B cell (primary cell): ENCODE measurements around the gene ATP1B3. TPM values are rescaled to one million over a fixed set of nuclear protein-coding genes. Genes with fewer than 3 reads are reported as not detected.
"Not testable (repeated sequence)": the region's sequence is repeated elsewhere in the genome, so short reads cannot be mapped to it uniquely, and the experiment has no call there.

Experiments
- ATAC-seq: fragments of 200-7000 bp; cut with Tn5 transposase; one replicate; pipeline ENCODE4 v1.10.0; 2021; ENCODE audit warnings: low read depth, mild to moderate bottlenecking, moderate number of reproducible peaks, moderate library complexity
- CTCF ChIA-PET: fragments of 350-600 bp; sonication (Branson Sonifier 250); formaldehyde crosslinking; loops from one replicate; lab custom pipeline; 2021; ENCODE audit warnings: antibody characterized with exemption, inconsistent platforms; lab: Charles Lee
- POLR2A ChIA-PET: fragments of 350-600 bp; sonication (Branson Sonifier 250); formaldehyde crosslinking; loops from one replicate; lab custom pipeline; 2021; ENCODE audit warnings: antibody characterized with exemption; lab: Charles Lee
- DNase-seq: peaks from one replicate; pipeline ENCODE4 v3.0.0; 2013
- H2AFZ ChIP-seq: 2 replicates; pipeline ENCODE4 v1.6.1; 2012; ENCODE audit warnings: mild to moderate bottlenecking, low read depth, low read length; ENCODE audit not compliant: insufficient read depth, poor library complexity, severe bottlenecking
- H3K27ac ChIP-seq, 2 donors: 1 replicate in 1 of 2; 2 replicates in 1 of 2; pipeline ENCODE4 v1.5.1; 2012 to 2013; ENCODE audit warnings: low read length in 2 of 2, mild to moderate bottlenecking in 2 of 2, moderate library complexity in 1 of 2
- H3K27me3 ChIP-seq, 4 experiments: fragments of 200-600 bp in 1 of 4; sonication (generic) in 1 of 4; replicated peaks in 1 of 4; 1 replicate in 2 of 4; 2 replicates in 2 of 4; pipeline versions ENCODE4 v1.6.1 to v1.7.0; 2013 to 2016; ENCODE audit warnings: low read length in 3 of 4, mild to moderate bottlenecking in 2 of 4, mixed read lengths in 1 of 4, moderate library complexity in 1 of 4; ENCODE audit not compliant: insufficient read depth in 4 of 4, control insufficient read depth in 3 of 4; ENCODE audit errors: control extremely low read depth in 1 of 4
- H3K36me3 ChIP-seq, 2 experiments: replicated peaks in 1 of 2; 1 replicate in 1 of 2; 2 replicates in 1 of 2; pipeline versions ENCODE4 v1.6.1 to v1.7.1; 2013; ENCODE audit warnings: low read length in 1 of 2; ENCODE audit not compliant: insufficient read depth in 2 of 2, control insufficient read depth in 1 of 2; ENCODE audit errors: control extremely low read depth in 1 of 2, extremely low read depth in 1 of 2
- H3K4me1 ChIP-seq, 2 donors: fragments of 200-600 bp in 1 of 2; sonication (generic) in 1 of 2; 1 replicate in 1 of 2; 2 replicates in 1 of 2; pipeline versions ENCODE4 v1.5.1 to v1.6.1; 2013 to 2017; ENCODE audit warnings: low read length in 2 of 2; ENCODE audit not compliant: control insufficient read depth in 2 of 2, insufficient read depth in 2 of 2
- H3K4me2 ChIP-seq: replicated peaks from 2 replicates; pipeline ENCODE3; 2012; ENCODE audit warnings: mild to moderate bottlenecking, low read depth, low read length; ENCODE audit not compliant: poor library complexity, severe bottlenecking
- H3K4me3 ChIP-seq, 5 experiments: fragments of 200-600 bp in 1 of 5; sonication (generic) in 1 of 5; 1 replicate in 3 of 5; 2 replicates in 2 of 5; pipeline versions ENCODE4 v1.5.1 to v1.7.0; 2011 to 2016; ENCODE audit warnings: low read length in 4 of 5, mild to moderate bottlenecking in 4 of 5, low read depth in 2 of 5, control low read depth in 1 of 5, moderate library complexity in 1 of 5; ENCODE audit not compliant: insufficient read depth in 1 of 5; ENCODE audit errors: control extremely low read depth in 1 of 5, extremely low read depth in 1 of 5
- H3K79me2 ChIP-seq: fragments of 200-600 bp; sonication (generic); one replicate; pipeline ENCODE4 v1.6.0; 2016; ENCODE audit warnings: low read length; ENCODE audit not compliant: control insufficient read depth, insufficient read depth
- H3K9ac ChIP-seq: fragments of 200-600 bp; sonication (generic); 2 replicates; pipeline ENCODE4 v1.6.1; 2017; ENCODE audit warnings: mild to moderate bottlenecking, low read length, moderate library complexity
- H3K9me3 ChIP-seq, 3 donors: one replicate each; pipeline versions ENCODE4 v1.6.1 to v1.7.1; 2013; ENCODE audit warnings: low read length in 2 of 3; ENCODE audit not compliant: control insufficient read depth in 2 of 3, insufficient read depth in 1 of 3; ENCODE audit errors: control extremely low read depth in 1 of 3
- H4K20me1 ChIP-seq: 2 replicates; pipeline ENCODE4 v1.6.0; 2012; ENCODE audit warnings: mild to moderate bottlenecking, low read length; ENCODE audit not compliant: insufficient read depth, control insufficient read depth, poor library complexity, severe bottlenecking
- H3K27ac Mint-ChIP-seq: one replicate; pipeline ENCODE4 v1.8.0; 2021; ENCODE audit warnings: mixed read lengths
- H3K27me3 Mint-ChIP-seq: one replicate; pipeline ENCODE4 v1.8.0; 2021; ENCODE audit warnings: mixed read lengths
- H3K4me1 Mint-ChIP-seq: one replicate; pipeline ENCODE4 v1.8.0; 2021; ENCODE audit warnings: mixed read lengths
- H3K4me3 Mint-ChIP-seq: one replicate; pipeline ENCODE4 v1.8.0; 2021; ENCODE audit warnings: mixed read lengths
- H3K9me3 Mint-ChIP-seq: one replicate; pipeline ENCODE4 v1.8.0; 2022; ENCODE audit warnings: mixed read lengths; ENCODE audit not compliant: insufficient read depth
- CTCF ChIP-seq: fragments of 200-600 bp; IDR thresholded peaks from one replicate; pipeline ENCODE4 v1.8.0; 2022; ENCODE audit warnings: antibody characterized with exemption, mild to moderate bottlenecking
- EZH2 ChIP-seq: IDR thresholded peaks from 2 replicates; pipeline ENCODE4 v1.6.1; 2012; ENCODE audit warnings: borderline replicate concordance, low read depth, mild to moderate bottlenecking, moderate library complexity, low read length; ENCODE audit not compliant: insufficient read depth, poor library complexity, severe bottlenecking
- WGBS: methylation state at CpG from one replicate; pipeline ENCODE4 v1.1.5; 2013; ENCODE audit warnings: missing lambda C conversion rate; ENCODE audit not compliant: insufficient coverage; 5-methylcytosine and 5-hydroxymethylcytosine counted together
- intact Hi-C: fragments of 100-400 bp; cut with micrococcal nuclease; formaldehyde crosslinking; loops from one replicate; pipeline ENCODE4 v1.10.0; 2022
- polyA plus RNA-seq: library from polyadenylated mRNA; depleted of rRNA; stranded (reverse); fragments of >200 nt; gene quantifications from 2 replicates; pipeline ENCODE4 v1.2.3, GENCODE V29; 2012
- total RNA-seq, 2 donors: library from RNA; stranded (reverse); fragments of 120-200 nt in 1 of 2; gene quantifications; 1 replicate in 1 of 2; 2 replicates in 1 of 2; pipeline versions ENCODE4 v1.2.3 to v1.2.4, GENCODE V29; 2013 to 2022

ATP1B3 gene
- total and polyA plus RNA-seq, 2 donors (not counting 1 experiment from before 2014, with no cell fraction given) = 20.7 to 28.8 TPM

DNA sequence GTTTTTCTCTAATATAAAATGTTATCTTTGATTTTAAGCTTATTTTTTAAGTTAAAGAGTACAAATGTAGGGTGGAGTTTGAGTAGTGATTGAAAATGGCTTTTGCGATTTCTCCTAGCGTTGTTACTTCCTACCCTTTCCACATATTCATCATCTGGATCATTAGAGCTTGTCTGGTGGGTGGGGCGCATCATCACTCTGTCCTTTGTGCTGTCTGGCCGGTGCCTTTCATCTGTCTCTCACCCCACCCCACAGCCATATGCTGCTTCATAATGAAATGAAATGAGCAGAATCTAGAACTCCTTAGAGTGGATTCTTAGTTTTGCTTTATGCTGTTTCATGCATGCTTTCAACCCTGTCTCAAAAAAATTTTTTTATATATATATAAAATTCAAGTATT lies 44.3 kb downstream of the ATP1B3 start:
- Histone ChIP-seq H4K20me1 (no peaks in the 10 kb centered on the region), H3K4me2 (no peak overlapping the region), H2AFZ (no peak overlapping the region), H3K36me3 (peaks cover 4 to 8% of the 10 kb centered on the region in 2 experiments), H3K9ac (no peak overlapping the region), H3K4me1 (no peaks in the 10 kb centered on the region), H3K4me3 (no peak overlapping the region), H3K9me3 (no peaks in the 10 kb centered on the region), H3K27me3 (no peaks in the 10 kb centered on the region), H3K79me2 (no peaks in the 10 kb centered on the region), H3K27ac (no peak overlapping the region)
- ChIA-PET POLR2A (no interaction called here), CTCF (interaction anchor here (0.9 kb wide), 1 partner anchor 16 kb away, joined by 4 read pairs; no protein-coding TSS in a partner anchor)
- no CpG with 5 or more reads among the region's 4 CpGs for WGBS
- Mint-ChIP-seq H3K27ac (no peak overlapping the region), H3K4me3 (no peak overlapping the region), H3K4me1 (no peaks in the 10 kb centered on the region), H3K27me3 (no peaks in the 10 kb centered on the region), H3K9me3 (no peaks in the 10 kb centered on the region)
- intact Hi-C loops = no loop called here
- no peak for TF ChIP-seq CTCF
- no peak for TF ChIP-seq EZH2
- DNase-seq (no peak), ATAC-seq (no peak)

GRCh38 chr3:141921316-141921715 lies 44.9 kb downstream of the ATP1B3 start:
- H3K27me3 Mint-ChIP-seq = no peaks in the 10 kb centered on the region
- H3K27ac Mint-ChIP-seq = no peak overlapping the region

GRCh38 chr3:141925677-141926076 lies 49.2 kb downstream of the ATP1B3 start:
- intact Hi-C loops, H2AFZ ChIP-seq, H3K27ac Mint-ChIP-seq, H3K79me2 ChIP-seq, H3K4me3 Mint-ChIP-seq, H3K27me3 Mint-ChIP-seq, CTCF ChIA-PET, H3K4me1 Mint-ChIP-seq, H3K4me1 ChIP-seq, H3K36me3 ChIP-seq, H3K27ac ChIP-seq, H3K9ac ChIP-seq, H3K4me3 ChIP-seq, H3K4me2 ChIP-seq, POLR2A ChIA-PET, ATAC-seq, H3K9me3 ChIP-seq, H4K20me1 ChIP-seq, H3K27me3 ChIP-seq, DNase-seq, H3K9me3 Mint-ChIP-seq: not testable (repeated sequence)
- WGBS = 95% methylated on average over 3 of the region's 5 CpGs

More at GRCh38 chr3:141921316-141921715, 44.9 kb downstream of the ATP1B3 start:
- CTCF ChIA-PET = no interaction called here
- Histone ChIP-seq H4K20me1 (no peaks in the 10 kb centered on the region), H3K27me3 (no peaks in the 10 kb centered on the region), H2AFZ (no peak overlapping the region), H3K4me1 (no peaks in the 10 kb centered on the region), H3K9me3 (no peaks in the 10 kb centered on the region), H3K4me3 (no peak overlapping the region), H3K79me2 (no peaks in the 10 kb centered on the region), H3K4me2 (no peak overlapping the region), H3K36me3 (peaks cover 1 to 7% of the 10 kb centered on the region in 2 experiments), H3K27ac (no peak overlapping the region), H3K9ac (no peak overlapping the region)
- POLR2A ChIA-PET = no interaction called here
- Mint-ChIP-seq H3K9me3 (no peaks in the 10 kb centered on the region), H3K4me3 (no peak overlapping the region), H3K4me1 (no peaks in the 10 kb centered on the region)
- 89% methylated on average over 1 of the region's 2 CpGs for WGBS
- DNase-seq (no peak), ATAC-seq (no peak)
- intact Hi-C loops = no loop called here
- no peak for TF ChIP-seq CTCF
- TF ChIP-seq EZH2 = no peak
